Activated CD4-positive, alpha-beta T cell treated with anti-CD3 and anti-CD28 coated beads, Interleukin-2, amount 50 U/mL, for 16 hours (primary cell): ENCODE data around the gene UQCRC2.
A peak's percentile ranks its signal among the peaks of the same experiment; 100 is the strongest.
"Not testable (repeated sequence)": the region's sequence is repeated elsewhere in the genome, so short reads cannot be mapped to it uniquely, and the experiment has no call there.

Experiments used
- DNase-seq: peaks from one replicate; pipeline ENCODE4 v3.0.0-alpha.2; 2020

The UQCRC2 gene

DNA sequence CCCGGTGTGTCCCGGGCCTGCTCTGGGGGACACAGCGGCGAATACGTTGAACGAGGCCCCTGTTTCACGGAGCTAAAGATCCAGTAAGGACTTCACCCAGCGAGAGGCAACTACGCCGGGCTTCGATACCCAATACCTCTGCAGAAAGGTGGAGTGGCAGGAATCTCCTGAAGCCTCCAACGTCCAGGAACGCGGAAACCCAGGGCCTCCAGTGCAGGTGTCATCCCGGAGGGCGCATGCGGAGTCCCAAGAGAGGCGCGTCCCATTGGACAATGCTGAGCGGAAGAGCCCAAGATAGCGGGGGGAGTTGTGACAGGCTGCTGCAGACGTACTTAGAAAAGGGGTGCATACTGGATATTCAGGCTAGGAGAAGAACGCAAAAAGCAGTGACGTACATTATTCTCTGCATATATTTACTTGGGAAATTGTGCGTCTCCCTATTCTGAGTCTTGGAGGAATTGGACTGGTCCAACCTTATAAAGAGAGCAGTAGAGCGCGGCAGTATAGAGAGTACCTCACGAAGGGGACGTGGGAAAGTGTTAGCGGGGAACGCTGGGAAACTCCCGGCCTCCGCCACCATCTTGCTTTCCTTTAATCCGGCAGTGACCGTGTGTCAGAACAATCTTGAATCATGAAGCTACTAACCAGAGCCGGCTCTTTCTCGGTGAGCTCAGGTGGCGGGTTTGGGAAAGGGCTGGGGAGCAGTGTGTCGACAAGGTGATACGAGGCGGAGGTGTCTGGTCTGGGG is at the start of gene UQCRC2:
TSS of gene UQCRC2 (plus strand) at position 569 of the 748 bp plus-strand sequence. CDS start at position 632, 63 bp downstream.
- peak; percentile 92 for DNase-seq

DNA sequence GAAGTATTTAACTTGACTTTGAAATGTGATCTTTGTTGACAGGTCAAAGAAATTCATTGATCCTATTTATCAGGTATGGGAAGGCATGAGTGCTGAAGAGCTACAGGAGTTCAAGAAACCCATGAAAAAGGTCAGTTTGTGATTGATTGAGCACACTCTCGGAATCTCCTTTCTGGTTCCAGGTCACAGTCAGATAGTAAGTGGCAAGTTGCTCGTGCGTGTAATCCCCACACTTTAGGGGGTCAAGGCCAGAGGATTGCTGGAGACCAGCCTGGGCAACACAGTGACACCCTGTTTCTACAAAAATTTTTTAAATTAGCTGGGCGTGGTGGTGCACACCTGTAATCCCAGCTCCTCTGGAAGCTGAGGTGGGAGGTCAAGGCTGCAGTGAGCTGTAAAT is 20.5 kb upstream of the UQCRC2 start:
- not testable (repeated sequence) for DNase-seq

DNA sequence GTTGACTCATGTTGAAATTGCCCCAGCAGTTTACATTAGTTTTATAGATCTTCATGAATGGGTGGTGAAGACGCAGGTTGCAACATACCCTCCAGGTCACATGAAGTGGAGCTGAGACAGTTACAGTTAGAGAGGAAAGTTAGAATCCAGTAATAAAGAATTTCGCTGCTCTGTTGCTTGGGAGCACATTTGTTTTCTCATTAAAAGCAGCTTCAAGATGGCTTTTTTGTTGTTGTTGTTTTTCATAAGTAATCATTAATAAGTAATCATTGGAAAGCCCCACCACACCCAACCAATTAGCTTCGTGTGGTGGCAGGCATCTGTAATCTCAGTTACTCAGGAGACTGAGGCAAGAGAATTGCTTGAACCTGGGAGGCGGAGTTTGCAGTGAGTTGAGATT is 19.8 kb upstream of the UQCRC2 start:
- not testable (repeated sequence) for DNase-seq

DNA sequence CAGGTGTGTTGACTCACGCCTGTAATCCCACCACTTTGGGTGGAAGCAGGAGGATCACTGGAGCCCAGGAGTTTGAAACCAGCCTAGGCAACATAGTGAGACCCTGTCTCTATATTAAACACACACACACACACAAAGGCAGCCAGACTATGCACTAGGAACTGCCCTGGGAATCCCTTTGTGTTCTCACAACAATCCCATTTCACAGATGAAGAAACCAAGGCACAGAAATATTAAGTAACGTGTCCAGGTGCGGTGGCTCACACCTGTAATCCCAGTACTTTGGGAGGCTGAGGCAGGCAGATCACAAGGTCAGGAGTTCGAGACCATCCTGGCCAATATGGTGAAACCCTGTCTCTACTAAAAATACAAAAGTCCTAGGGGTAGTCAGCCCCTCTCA is 19.4 kb upstream of the UQCRC2 start:
- DNase-seq: not testable (repeated sequence)

DNA sequence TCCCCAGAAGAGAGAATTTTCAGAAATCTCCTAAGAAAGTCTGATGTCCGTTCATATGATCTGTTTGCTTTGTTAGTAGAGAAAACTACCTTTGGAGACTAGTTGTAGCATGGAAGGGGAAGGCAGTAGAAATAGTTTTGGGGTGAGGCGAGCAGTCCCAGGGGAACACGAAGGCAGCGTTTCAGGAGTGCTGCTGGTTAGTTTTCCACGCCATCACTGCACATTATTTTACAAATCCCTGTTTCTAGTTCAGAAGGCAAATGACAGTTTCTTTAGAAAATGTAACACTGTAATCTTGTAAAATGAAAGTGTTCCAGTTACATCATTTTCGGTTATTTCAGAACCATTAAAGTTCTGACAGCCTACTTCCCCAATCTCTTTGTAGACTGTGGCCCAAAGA is 16.9 kb upstream of the UQCRC2 start:
- not testable (repeated sequence) for DNase-seq

DNA sequence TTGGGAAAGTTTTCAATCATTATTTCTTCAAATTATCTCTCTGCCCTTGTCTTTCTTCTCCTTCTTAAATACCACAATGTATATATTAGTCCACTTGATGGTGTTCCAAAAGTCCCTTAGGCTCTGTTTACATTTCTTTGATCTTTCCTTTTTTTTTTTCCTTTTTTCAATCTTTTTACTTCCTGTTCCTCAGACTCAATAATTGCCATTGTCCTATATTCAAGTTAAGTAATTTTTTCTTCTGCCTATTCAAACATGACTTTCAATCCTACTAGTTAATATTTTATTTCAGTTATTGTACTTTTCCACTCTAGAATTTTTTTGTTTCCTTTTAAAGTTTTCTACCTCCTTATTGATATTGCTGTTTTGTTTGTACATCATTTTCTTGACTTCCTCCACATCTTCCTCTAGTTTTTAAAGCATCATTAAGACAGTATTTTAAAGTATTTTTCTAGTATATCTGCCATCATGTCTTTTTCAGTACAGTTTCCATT is 15.8 kb upstream of the UQCRC2 start:
- DNase-seq: no peak

DNA sequence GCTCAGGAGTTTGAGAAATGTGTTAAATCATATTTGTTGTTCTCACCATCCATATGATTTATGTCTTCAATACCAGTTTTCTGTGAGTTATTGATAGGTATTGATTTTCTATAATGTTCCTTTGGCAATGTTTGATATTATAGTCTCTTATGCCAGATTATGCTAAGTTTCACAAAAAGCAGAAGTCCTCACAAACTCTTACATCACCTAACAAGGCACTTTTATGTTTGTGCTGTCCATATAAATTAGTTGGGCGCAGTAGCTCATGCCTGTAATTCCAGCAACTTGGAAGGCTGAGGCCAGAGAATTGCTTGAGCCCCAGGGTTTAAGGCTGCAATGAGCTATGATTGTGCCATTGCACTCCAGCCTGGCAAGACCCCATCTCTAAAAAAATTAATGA is 12.6 kb upstream of the UQCRC2 start:
- no peak for DNase-seq

DNA sequence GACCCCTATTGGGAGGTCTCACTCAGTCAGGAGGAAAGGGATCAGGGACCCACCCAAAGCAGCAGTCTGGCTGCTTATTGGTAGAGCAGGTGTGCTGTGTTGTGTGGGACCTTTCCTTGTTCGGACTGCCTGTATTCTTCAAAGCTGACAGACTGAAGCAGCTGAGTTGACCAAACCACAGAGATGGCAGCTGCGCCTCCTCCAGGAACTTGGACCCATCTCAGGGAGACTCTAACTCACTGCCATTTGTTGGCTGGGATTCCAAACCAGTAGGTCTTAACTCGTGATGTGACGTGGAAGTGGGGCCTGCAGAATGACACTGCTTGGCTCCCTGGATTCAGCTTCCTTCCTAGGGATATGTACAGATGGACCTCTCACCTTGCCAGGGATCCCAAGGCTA is 9.6 kb upstream of the UQCRC2 start:
- no peak for DNase-seq

DNA sequence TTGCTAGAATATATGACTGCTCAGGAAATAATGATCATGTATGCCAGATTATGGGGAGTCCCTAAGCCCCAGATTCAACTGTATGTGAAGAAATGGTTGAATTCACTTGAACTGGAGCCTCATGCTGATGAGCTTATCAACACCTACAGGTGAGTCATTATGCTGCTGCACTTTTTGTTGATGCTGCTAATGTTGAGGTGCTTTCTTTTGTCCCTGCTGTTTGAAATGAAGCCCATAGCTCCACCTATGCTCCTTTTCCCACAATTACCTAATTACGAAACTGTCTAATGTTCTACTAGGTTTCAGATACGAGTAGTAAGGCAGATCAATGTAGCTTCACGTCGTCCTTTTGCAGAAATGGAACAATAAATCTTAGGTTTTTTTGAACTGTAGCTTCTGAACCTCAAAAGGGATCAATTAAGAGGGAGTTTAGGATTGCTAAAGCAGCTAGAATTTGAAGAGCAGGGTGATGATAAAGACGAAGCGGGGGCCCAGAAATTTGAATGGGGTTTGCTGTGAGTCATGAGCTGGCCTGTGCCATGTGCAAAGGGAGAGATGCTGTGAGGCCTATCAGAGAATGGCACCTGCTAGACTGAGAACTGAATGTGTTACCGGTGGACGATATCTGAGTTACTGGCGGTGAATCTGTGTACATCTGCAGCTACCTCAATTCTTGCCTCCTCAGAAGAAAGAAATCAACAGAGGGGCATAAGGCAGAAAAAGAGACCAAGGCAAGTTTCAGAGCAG is 6.1 kb upstream of the UQCRC2 start:
- DNase-seq: peak; percentile 51

DNA sequence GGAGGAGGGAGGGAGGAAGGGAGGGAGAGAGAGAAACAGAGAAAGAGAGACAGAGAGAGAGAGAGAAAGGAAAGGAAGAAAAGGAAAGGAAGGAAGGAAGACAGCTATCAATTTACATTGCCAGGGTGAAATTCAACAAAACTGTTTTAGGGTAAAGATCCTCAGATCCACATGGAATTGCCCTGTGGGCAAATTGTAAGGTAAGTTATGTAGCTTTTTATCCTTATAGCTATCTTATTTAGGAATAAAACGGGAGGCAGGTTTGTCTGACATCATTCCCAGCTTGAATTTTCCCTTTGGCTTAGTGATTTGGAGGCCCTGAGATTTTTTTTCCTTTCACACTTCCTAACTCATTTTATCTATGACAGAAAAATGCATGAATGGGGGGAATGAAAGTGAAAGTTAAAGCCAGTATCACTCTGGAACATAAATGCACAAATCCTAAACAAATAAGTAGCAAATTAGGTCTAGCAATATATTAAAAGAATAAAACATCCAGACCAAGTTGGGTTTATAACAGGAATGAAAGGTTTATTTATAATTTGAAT is 3.4 kb upstream of the UQCRC2 start:
- no peak for DNase-seq

DNA sequence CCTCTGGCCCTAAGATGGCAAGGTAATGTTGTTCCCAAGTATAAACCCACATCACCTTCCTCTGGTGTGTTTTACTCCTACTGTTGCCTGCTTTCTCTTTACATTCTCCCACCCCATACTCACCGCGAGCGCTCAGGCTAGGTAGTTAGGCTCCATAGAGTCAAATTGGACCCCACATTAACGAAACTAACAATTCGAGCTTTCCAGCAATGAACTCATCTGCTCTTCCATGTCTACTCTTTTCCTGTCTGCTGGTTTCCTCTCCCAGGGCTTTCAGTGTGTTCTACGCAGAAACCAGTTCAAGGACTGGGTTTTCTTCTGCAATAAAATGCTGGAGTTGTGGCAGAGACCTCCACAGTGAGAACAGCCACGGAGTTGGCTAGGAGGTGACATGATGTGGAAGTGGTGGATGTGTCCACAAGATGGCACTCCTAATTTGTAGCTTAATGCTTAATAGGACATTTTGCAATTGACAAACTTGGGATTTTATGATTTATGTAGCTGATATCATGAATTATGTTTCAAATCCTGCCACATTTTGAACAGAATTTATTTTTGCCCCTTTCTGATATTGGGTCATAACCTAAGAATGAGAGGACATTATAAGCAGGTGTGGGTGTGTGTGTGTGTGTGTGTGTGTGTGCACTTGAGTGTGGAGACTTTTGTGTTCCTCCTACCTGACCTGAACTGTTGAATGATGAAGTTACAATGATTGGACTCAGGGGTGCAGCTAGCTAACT is 2.2 kb upstream of the UQCRC2 start:
- peak; percentile 26 for DNase-seq

DNA sequence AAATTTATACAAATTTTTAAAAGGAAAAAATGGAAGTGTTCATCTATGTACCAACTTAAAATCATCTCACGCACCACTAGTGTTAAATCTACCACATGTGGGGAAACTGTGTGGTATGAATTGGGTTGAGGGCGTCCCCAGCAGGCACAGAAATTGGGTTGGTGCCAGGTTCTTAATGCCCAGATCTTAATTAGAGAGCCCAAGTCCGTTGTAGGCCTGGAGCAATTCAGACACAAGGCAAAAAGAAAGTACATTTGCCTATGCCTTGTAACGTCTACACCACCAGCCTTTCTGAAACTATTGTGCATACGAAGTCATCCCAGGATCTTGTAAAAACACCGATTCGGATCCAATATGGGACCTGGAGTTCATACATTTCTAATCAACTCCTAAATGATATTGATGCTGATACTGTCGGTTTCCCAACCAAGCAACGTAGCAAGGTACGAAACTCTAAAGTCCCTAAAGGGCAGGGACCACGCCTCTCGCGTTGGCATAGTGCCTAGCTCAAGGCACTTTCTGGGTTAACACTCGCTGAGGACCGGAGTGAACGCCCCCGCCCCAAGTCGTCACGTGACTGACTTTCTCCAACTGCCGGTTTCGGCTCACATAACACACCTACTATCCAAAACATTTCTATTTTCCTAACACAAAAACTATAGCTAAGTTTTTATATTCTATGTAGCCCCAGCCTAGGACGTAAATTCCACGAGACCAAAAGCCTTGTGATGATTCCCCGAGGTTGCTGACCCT is 945 bp upstream of the UQCRC2 start:
- peak; percentile 85 for DNase-seq

DNA sequence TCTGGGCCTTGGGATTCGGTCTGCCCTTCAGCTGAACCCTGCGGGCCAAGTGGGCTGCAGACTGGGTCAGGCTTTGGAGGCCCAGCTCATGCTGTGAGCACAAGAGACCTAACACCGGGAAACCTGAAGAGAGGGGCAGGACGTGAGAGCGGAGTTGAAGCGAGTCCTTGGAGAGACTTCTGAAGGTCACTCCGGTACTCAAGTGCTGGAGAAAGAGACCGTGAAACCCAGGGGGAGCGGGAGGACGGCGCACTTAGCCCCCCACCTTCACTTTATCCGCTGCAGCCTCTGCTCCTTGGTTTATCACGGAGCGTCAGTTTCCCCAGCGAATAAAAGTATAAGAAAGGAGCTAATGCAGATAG is 361 bp downstream of the UQCRC2 start:
- DNase-seq: no peak

DNA sequence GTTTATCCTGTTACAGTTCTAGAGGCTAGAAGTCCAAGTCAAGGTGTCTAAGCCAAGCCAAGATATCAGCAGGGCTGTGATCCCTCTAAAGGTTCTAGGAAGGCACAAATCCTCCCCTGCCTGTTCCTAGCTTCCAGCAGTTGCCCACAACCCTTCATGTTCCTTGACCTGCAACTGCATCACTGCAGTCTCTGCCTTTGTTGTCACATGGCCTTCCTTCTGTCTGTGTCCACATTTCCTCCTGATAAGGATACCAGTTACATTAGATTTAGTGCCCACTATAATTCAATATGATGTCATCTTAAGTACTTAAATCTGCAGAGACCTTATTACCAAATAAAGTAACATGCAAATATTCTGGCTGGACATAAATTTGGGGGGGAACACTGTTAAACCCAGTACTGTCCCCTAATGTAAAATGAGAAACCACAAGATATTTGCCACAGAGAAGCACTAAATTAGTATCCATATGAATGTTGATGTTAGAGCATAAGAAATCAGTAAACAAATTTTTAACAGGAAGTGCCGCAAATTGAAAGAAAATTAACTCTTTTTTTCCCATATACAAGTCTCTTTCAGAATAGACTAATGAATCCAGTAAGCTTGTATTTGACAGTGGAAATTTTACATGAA is 4.7 kb downstream of the UQCRC2 start:
- peak; percentile 21 for DNase-seq

DNA sequence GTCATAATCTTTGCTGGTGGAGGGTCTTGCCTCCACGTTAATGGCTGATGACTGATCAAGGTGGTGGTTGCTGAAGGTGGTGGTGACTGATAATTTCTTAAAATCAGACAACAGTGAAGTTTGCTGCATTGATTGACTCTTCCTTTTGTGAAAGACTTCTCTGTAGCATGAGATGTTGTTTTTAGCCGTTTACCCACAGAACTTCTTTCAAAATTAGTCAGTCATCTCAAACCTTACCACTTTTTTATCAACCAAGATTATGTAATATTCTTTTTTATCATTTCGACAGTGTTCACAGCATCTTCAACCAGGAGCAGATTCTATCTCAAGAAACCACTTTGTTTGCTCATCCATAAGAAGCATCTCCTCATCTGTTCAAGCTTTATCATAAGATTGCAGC is 5.9 kb downstream of the UQCRC2 start:
- peak; percentile 87 for DNase-seq

DNA sequence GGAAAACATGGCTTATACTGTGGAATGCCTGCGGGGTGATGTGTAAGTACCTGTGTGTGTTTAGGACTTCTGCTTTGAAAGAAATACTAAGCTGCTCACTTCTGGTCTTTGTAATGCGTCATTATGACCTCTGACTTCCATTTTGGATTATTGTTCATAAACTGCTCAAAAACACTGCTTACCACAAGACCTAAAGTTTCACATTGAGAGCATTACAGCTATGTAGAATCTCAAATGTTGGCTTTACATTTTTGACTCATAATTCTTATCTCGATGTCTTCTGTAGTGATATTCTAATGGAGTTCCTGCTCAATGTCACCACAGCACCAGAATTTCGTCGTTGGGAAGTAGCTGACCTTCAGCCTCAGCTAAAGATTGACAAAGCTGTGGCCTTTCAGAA is 9.3 kb downstream of the UQCRC2 start:
- DNase-seq: peak; percentile 32

DNA sequence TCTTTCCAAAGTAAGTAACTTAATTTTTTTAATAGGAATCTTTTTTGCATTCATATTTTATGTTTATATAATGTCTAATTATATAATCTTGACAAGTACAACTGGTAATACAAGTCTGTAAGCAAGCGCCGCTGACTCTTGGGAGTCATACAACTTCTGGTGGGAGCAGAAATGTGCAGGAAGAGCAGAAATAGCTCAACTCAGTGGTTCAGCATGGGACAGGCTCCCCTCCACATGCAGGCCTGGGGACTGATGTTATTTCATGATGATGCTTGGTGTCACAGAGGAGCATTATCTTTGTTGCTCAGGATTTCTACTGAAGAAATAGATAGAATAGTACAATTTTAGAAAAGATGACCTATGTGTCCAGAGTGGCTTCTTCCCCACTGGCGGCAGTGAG is 10.7 kb downstream of the UQCRC2 start:
- no peak for DNase-seq

DNA sequence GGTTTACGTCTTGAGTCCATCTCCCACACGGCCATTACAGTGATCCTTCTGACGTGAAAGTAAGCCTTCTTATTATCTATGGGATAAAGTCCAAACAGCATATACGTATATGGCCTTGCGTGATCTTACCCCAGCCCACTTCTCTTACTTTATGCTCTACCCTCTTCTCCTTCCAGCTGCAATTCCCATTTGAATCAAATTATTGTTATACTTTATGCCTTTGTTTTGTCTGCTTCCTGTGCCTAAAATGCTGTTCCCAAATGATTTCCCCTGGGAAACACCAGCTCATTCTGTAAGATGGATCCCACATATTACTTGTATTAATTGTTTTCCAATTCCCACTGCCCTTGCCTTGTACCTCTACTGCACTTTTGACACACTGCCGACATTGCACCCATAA is 11.2 kb downstream of the UQCRC2 start:
- no peak for DNase-seq

DNA sequence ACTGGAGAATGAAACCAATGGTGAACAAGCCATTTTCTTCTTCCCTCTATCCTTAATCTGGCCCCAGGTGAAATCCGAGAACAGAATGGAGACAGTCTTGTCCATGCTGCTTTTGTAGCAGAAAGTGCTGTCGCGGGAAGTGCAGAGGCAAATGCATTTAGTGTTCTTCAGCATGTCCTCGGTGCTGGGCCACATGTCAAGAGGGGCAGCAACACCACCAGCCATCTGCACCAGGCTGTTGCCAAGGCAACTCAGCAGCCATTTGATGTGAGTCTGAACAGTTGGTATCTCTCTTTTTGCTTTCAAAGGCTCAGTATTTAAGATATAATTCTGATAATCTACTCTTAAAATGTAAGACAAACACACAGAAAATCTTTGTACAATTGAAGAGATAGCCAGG is 18.7 kb downstream of the UQCRC2 start:
- DNase-seq: no peak

DNA sequence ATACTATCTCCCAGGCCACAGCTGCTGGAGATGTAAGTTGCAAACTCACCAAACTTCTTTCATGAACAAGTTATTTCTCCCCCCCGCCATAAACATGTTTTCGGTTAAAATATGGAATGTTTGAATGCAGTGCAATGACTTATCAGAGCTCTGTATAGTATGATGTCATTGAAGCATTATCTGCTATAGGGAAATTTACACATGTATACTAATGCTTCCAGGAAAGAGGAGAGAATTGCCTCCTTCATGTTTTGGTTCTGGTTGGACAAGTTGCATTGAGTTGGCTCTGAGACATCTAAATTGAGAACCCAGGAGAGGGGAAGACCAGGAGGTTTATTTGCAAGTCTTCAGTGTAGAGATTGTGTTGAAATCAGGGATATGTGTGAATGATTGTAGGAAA is 20.8 kb downstream of the UQCRC2 start:
- no peak for DNase-seq

DNA sequence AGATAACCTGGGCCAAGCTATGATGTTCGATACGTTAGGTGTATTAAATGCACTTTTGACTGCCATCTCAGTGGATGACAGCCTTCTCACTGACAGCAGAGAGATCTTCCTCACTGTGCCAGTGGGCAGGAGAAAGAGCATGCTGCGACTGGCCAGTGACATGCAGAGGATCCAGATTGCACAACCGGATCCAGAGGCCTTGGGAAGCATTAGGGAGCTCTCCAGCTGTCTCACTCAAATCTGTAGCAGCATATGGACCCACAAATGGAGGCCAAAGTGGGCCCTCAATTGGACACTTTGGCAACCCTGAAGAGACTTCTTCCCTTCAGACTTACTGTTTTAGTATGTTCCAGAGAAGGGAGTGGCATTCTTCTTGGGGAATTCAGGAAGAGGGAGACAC is 26.9 kb downstream of the UQCRC2 start:
- DNase-seq: no peak

DNA sequence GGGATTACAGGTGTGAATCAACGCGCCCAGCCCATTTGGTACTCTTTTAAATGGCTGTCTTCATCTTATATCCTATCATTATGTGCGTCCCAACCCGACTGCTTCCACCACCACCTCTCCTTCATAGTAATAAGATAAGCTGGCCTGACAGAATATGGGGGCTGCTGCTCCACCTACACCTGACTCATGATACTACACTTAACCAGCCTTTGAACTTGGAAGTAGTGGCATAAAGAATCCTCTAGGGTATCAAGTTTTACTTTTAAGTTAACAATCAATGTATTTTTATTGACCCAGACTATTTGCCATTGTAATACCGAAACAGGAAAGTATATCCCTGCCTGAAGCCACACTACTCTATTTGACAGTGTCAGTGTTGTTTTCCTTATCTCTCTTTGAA is 28.9 kb downstream of the UQCRC2 start:
- no peak for DNase-seq
